ENCODE measurements around the gene TBCC. TPM values are rescaled to one million over a fixed set of nuclear protein-coding genes. Genes with fewer than 3 reads are reported as not detected.

Gene TBCC
- total RNA-seq, 2 donors from 2014 or later: 26.4 to 33.8 TPM

DNA sequence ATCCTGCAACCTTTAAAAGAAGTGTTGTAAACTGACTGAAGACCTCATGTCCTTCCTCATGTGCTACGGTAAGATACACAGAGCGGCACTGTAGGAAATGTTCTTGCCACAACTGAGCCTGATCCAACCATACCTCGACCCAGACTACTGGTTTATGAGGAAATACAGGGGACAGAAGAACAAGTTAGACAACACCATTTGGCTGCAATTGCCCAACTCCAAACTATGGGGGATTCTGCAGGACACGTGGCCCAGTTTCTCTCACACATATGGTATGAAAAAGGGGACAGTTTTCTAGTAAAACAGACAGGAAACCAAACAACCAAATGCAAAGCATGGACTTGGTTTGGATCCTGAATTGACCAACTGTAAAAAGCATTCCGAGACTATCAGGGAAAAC is 34.0 kb downstream of the TBCC start:
- H3K9me3 ChIP-seq: peaks cover 6% of the 10 kb centered on the region
- TF ChIP-seq, protein P1, sequence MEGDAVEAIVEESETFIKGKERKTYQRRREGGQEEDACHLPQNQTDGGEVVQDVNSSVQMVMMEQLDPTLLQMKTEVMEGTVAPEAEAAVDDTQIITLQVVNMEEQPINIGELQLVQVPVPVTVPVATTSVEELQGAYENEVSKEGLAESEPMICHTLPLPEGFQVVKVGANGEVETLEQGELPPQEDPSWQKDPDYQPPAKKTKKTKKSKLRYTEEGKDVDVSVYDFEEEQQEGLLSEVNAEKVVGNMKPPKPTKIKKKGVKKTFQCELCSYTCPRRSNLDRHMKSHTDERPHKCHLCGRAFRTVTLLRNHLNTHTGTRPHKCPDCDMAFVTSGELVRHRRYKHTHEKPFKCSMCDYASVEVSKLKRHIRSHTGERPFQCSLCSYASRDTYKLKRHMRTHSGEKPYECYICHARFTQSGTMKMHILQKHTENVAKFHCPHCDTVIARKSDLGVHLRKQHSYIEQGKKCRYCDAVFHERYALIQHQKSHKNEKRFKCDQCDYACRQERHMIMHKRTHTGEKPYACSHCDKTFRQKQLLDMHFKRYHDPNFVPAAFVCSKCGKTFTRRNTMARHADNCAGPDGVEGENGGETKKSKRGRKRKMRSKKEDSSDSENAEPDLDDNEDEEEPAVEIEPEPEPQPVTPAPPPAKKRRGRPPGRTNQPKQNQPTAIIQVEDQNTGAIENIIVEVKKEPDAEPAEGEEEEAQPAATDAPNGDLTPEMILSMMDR (IDR thresholded peaks at IDR 0.05): no peak
- no peaks in the 10 kb centered on the region for H3K36me3 ChIP-seq
- ATAC-seq (ENCODE audit: insufficient number of reproducible peaks, low FRiP score, low read depth): no peak
- H3K4me1 ChIP-seq (ENCODE audit: control insufficient read depth in 1 of 2, low read depth in 2 of 2): no peaks in the 10 kb centered on the region
- H3K27ac ChIP-seq: no peak overlapping the region
- no peak overlapping the region for H3K4me3 ChIP-seq
- H3K27me3 ChIP-seq (replicated peaks; ENCODE audit: insufficient read depth): no peaks in the 10 kb centered on the region
- no peak for DNase-seq (ENCODE audit: low spot score)

DNA sequence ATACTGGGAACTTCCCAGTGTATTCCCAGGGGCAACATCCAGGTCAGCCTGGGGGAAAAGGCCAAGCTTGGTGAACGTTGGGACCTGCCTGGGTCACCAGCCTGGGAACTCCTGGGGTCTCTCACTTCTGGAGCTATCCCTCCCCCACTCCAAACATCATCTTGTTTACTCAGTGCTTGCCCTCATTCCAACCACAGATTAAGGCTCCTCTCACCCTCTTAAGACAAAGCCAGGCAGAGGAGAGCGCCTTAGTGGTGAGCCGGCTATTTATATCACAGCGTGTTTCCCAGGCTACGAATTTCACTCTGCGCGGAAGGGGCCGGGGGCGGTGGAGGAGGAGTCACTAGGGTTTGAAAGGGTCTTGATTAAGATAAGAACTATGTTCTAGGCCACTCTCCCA is 35.6 kb downstream of the TBCC start:
- Histone ChIP-seq H3K9me3 (peaks cover 6% of the 10 kb centered on the region), H3K4me1 (ENCODE audit: control insufficient read depth in 1 of 2, low read depth in 2 of 2) (no peaks in the 10 kb centered on the region), H3K27me3 (replicated peaks; ENCODE audit: insufficient read depth) (no peaks in the 10 kb centered on the region), H3K36me3 (no peaks in the 10 kb centered on the region), H3K27ac (no peak overlapping the region), H3K4me3 (no peak overlapping the region)
- no peak for ATAC-seq (ENCODE audit: insufficient number of reproducible peaks, low FRiP score, low read depth)
- TF ChIP-seq, protein P1 (IDR thresholded peaks at IDR 0.05): no peak
- DNase-seq (ENCODE audit: low spot score): no peak

DNA sequence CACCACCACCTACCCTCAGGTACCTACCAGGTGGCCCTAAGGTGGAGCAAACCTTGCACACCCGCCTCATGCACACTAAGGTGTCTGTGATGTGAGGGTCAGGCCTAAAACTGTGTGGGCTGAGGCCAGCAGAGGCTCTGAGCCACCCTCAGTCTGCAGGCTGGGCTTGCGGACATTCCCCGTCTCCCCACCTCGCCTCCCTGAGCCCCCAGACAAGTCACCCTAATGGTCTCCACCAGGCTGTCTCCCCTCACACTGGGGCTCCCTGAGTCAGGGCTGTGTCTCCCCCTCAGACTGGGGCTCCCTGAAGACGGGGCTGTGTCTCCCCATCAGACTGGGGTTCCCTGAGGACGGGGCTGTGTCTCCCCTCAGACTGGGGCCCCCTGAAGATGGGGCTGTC is 36.0 kb downstream of the TBCC start:
- Histone ChIP-seq H3K4me1 (ENCODE audit: control insufficient read depth in 1 of 2, low read depth in 2 of 2) (no peaks in the 10 kb centered on the region), H3K4me3 (no peak overlapping the region), H3K36me3 (no peaks in the 10 kb centered on the region), H3K27me3 (replicated peaks; ENCODE audit: insufficient read depth) (no peaks in the 10 kb centered on the region), H3K27ac (no peak overlapping the region), H3K9me3 (peaks cover 6% of the 10 kb centered on the region)
- DNase-seq (ENCODE audit: low spot score) (no peak), ATAC-seq (ENCODE audit: insufficient number of reproducible peaks, low FRiP score, low read depth) (no peak)
- TF ChIP-seq, protein P1 (IDR thresholded peaks at IDR 0.05): no peak

DNA sequence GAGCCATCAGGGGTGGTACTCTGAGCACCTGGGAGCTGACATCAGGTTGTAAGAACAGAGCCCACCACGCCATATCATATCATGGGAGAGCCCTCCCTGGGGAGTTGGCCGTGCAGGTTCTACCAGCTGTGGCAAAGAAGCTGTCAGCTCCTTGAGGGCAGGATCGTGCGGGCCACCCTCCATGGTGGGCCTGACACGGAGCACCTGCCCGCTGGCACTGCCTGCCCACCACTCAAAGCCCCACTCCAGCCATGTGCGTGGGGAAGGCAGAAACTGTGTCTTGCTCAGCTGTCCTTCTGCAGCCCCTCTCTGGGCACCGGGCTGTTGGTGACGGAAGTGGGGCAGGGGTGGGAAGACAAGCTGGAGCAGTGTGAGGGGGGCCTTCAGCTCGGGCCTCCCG is 37.8 kb downstream of the TBCC start:
- TF ChIP-seq, protein P1 (IDR thresholded peaks at IDR 0.05): no peak
- Histone ChIP-seq H3K36me3 (no peaks in the 10 kb centered on the region), H3K4me1 (ENCODE audit: control insufficient read depth in 1 of 2, low read depth in 2 of 2) (no peaks in the 10 kb centered on the region), H3K4me3 (no peak overlapping the region), H3K27ac (no peak overlapping the region), H3K9me3 (peaks cover 6% of the 10 kb centered on the region), H3K27me3 (replicated peaks; ENCODE audit: insufficient read depth) (no peaks in the 10 kb centered on the region)
- no peak for DNase-seq (ENCODE audit: low spot score)
- no peak for ATAC-seq (ENCODE audit: insufficient number of reproducible peaks, low FRiP score, low read depth)

DNA sequence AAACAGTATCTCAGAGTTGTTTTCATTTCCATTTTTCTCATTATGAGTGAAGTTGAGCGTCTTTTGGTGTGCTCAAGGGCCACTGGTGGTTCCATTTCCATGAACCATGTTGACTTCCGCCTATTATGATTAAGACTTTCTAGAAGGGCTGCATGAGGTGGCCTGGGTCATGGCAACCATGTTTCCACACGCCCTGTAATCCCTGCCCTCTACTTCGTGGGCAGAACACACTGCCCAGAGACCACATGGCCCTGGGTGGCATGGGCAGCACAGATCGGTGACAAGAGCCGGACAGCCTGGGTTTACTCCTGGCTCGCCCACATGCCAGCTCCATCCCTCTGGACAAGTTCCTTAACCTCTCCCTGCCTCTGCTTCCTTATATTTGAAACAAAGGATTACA is 38.3 kb downstream of the TBCC start:
- Histone ChIP-seq H3K4me1 (ENCODE audit: control insufficient read depth in 1 of 2, low read depth in 2 of 2) (no peaks in the 10 kb centered on the region), H3K27ac (no peak overlapping the region), H3K27me3 (replicated peaks; ENCODE audit: insufficient read depth) (no peaks in the 10 kb centered on the region), H3K4me3 (no peak overlapping the region), H3K9me3 (peaks cover 6% of the 10 kb centered on the region), H3K36me3 (no peaks in the 10 kb centered on the region)
- DNase-seq (ENCODE audit: low spot score) (no peak), ATAC-seq (ENCODE audit: insufficient number of reproducible peaks, low FRiP score, low read depth) (no peak)
- TF ChIP-seq, protein P1 (IDR thresholded peaks at IDR 0.05): no peak
